Adipose tissue (tissue), 3 donors: ENCODE results near the gene EMX1. TPM values are rescaled to one million over a fixed set of nuclear protein-coding genes. Genes with fewer than 3 reads are reported as not detected.

Source experiments
- H3K27ac ChIP-seq: one replicate; pipeline ENCODE4 v1.5.1; 2013; ENCODE audit warnings: low read depth, low read length
- WGBS, 3 donors: extraction: QIAGEN DNeasy Blood & Tissue Kit; methylation state at CpG; one replicate each; pipeline ENCODE4 v1.1.7; 2013; 5-methylcytosine and 5-hydroxymethylcytosine counted together
- polyA plus RNA-seq, 3 donors: library from polyadenylated mRNA; stranded (reverse); fragments of 200-250 nt; gene quantifications; one replicate each; pipeline ENCODE4 v1.2.3, GENCODE V29; 2013
- donor health status: healthy with polysubstance abuse.
- donor health status: Bipolar disorder and iron deficiency.
- donor health status: healthy.

The EMX1 gene
- polyA plus RNA-seq, 3 donors: 0.10 to 0.45 (median 0.34) TPM

DNA sequence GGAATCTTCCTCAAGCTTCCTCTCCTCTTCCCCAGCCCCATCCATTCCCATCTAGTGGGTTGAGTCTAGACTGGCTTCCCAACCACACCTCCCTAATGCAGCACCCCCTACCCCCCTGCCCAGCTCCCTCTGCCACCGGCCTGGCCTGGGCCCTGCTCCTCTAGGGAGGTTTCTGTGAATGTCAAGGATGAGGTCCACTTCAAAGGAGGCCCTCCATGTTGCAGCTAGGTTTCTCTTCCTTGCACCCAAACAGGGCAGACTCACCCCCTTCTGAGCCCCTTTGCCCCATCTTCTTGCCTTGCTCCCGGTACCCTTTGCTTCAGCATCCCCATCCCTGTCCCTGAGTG, 18.3 kb downstream of the EMX1 start:
- no peak overlapping the region for H3K27ac ChIP-seq
- WGBS, 3 donors: 88 to 96% (median 93%) methylated on average over 2 of the region's 2 CpGs

- no peak overlapping the region for H3K27ac ChIP-seq
- 57 to 71% (median 59%) methylated on average over 19 of the region's 19 CpGs for WGBS, 3 donors
Observed at GRCh38 chr2:72936660-72937355, 19.5 kb downstream of the EMX1 start.

DNA sequence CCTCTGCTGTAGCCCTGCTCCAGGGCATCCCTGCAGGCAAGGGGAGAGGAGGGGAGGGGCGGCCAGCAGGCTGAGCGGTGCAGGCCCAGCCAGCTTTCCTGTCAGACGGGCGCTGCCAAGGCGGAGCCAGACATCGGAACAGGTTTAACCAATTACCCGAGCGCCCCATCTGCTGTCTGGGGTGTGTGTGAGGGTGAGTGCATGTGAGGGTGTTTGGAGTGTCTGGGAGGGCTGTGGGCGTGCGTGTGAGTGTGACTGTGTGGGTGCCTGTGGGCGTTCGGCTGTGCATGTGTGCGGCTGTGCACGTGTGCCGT, 20.0 kb downstream of the EMX1 start:
- WGBS, 3 donors: 71 to 86% (median 71%) methylated on average over 15 of the region's 15 CpGs

GRCh38 chr2:72938455-72938854, 21.1 kb downstream of the EMX1 start:
- 57 to 80% (median 78%) methylated on average over 4 to 5 of the region's 5 CpGs for WGBS, 3 donors
- no peak overlapping the region for H3K27ac ChIP-seq

More for the DNA sequence above, 20.0 kb downstream of the EMX1 start:
- no peak overlapping the region for H3K27ac ChIP-seq

- H3K27ac ChIP-seq: no peak overlapping the region
- WGBS, 3 donors: 82 to 89% (median 82%) methylated on average over 6 of the region's 6 CpGs
Observed at GRCh38 chr2:72940361-72940760, 23.0 kb downstream of the EMX1 start.

- 72 to 84% (median 76%) methylated on average over 6 of the region's 6 CpGs for WGBS, 3 donors
- no peak overlapping the region for H3K27ac ChIP-seq
Observed at GRCh38 chr2:72940786-72941185, 23.5 kb downstream of the EMX1 start.

DNA sequence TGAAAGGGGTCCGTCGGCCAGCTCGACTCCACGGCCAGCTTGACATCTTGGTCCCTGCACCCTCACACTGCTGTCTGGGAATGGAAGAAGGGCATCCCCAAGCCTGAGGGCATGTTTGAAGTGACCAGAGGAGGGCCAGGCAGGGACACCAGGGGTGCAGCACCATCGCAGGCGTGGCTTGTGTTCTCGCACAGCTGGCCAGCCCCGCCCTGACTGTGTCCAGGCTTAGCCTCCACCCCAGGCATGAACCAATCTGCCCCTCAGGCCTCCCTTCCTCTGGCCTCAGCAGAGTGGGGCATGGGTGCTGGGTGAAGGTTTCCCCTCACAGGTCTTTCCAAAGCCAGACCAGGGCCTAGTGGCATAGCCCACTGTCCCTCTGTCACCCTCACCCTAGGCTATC, 25.0 kb downstream of the EMX1 start:
- H3K27ac ChIP-seq: no peak overlapping the region
- 92 to 96% (median 94%) methylated on average over 7 to 8 of the region's 8 CpGs for WGBS, 3 donors

DNA sequence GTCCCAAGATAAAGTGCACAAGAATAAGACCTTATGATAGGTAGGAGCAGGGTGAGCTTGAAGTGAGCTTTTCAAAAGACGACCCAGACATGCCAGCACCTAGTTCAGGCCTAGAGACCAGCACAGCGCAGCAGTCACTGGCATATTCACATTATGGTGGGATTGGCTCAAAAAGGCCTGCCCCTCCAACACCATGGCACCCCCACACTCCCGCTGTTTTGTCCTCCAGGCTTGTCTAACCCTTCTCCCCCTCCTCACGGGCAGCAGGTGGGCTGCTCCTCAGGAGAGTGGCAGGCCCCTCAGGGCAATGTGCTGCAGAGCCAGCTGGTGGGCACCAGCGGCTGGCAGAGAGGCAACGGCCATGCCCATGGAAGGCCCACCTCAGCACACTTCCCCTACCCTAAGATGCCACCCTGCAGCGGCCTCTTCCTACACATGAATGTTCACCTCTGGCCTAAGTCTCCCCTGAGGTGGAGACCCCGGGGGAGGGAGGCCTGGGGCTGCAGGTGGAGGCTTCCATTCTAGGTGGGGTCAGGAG, 25.6 kb downstream of the EMX1 start:
- 95 to 98% (median 96%) methylated on average over 8 of the region's 8 CpGs for WGBS, 3 donors
- H3K27ac ChIP-seq: no peak overlapping the region

DNA sequence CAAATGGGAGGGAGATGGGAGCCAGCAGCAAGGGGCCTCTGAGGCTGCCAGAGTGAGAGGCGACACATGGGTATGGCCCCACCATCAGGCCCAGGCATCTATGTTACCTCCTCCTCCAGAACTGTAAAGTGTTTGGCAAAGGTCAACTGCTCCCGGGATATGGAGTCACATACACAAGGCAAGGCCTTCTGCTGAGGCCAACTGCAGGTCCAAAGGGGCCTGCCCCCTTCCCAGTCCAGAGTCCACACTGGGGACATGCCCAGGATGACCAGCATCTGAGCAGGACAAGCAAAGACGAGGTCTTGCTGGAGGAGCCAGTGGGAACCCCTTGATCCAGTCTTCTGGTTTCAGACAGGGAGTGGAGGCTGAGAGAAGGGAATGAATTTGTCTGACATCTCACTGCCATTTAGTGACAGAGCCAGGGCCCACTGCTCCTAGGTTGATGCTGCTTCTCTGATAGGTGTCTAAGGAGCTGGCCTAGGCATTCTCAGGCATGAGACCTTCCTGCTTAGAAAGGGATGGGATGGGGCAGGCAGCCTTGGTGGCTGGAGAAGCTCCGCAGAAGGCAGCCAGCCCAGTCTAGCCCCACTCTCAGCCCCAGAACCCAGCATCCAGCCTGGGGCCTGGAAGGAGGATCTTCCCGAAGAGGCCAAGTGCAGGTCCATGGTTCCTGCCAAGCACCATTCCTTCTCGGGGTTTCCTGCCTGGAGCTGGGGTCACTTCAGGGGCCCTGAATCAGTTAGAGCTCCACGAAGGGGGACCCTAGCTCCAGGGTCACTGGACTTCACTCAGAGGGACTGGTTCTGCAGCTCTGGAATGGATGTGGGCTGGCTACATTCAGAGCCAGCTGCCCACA, 26.4 kb downstream of the EMX1 start:
- WGBS, 3 donors: 78 to 95% (median 92%) methylated on average over 7 of the region's 7 CpGs

GRCh38 chr2:72944804-72945449, 27.6 kb downstream of the EMX1 start:
- 93 to 95% (median 94%) methylated on average over 15 to 16 of the region's 16 CpGs for WGBS, 3 donors

More for the DNA sequence above, 26.4 kb downstream of the EMX1 start:
- no peak overlapping the region for H3K27ac ChIP-seq

GRCh38 chr2:72945450-72946019, 28.2 kb downstream of the EMX1 start:
- H3K27ac ChIP-seq: no peak overlapping the region
- WGBS, 3 donors: 91 to 92% (median 92%) methylated on average over 9 of the region's 9 CpGs

More at GRCh38 chr2:72944804-72945449, 27.6 kb downstream of the EMX1 start:
- no peak overlapping the region for H3K27ac ChIP-seq

- no peak overlapping the region for H3K27ac ChIP-seq
- 88 to 93% (median 89%) methylated on average over 9 of the region's 9 CpGs for WGBS, 3 donors
Observed at GRCh38 chr2:72946466-72946865, 29.1 kb downstream of the EMX1 start.

DNA sequence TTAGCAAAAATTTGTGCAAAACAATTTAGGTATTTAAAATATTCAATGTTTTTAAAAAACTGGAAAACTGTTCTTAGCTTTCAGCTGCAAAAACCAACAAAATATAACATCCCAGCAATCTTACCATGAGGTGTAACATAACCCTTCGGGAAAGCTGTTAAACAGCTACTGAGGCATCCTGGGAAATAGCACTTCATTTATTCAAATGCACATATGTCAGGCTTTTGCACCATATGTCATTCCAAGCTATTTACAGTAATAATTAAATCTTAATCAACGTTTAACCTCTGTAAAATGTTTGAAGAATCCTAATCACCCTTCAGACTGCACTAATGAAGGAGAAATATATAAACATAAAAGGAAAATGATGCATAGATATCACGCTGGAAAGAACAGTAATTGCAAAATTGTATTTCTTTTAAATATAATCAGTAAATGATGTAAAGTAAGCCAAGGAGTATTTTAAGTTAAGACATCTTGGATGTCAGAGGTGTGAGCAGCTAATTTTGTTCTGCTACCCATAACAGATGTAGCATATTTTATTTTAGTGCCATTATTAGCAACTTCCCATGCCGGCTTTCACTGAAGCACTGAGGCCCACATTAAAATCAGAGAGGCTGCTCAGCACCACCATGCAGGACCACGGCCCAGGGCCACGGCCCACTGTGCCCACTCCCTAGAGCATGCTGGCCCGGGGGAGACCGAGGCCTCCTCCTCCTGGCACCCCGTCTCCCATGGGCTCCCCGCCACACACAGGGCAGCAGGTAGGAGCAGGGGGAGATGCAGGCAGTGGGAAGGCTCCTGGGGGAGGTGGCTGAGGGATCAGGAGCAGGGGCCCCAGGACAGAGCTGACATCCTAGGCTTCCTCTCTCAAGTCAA, 30.9 kb downstream of the EMX1 start:
- no peak overlapping the region for H3K27ac ChIP-seq
- 93 to 96% (median 95%) methylated on average over 10 of the region's 10 CpGs for WGBS, 3 donors

- WGBS, 3 donors: 95 to 98% (median 98%) methylated on average over 2 of the region's 2 CpGs
- no peak overlapping the region for H3K27ac ChIP-seq
Observed at GRCh38 chr2:72949045-72949444, 31.7 kb downstream of the EMX1 start.

GRCh38 chr2:72949642-72950041, 32.3 kb downstream of the EMX1 start:
- WGBS, 3 donors: 84 to 95% (median 94%) methylated on average over 4 of the region's 4 CpGs
- H3K27ac ChIP-seq: no peak overlapping the region

- 86 to 88% (median 87%) methylated on average over 9 to 13 of the region's 13 CpGs for WGBS, 3 donors
- H3K27ac ChIP-seq: no peak overlapping the region
Observed at GRCh38 chr2:72950558-72951255, 33.4 kb downstream of the EMX1 start.

DNA sequence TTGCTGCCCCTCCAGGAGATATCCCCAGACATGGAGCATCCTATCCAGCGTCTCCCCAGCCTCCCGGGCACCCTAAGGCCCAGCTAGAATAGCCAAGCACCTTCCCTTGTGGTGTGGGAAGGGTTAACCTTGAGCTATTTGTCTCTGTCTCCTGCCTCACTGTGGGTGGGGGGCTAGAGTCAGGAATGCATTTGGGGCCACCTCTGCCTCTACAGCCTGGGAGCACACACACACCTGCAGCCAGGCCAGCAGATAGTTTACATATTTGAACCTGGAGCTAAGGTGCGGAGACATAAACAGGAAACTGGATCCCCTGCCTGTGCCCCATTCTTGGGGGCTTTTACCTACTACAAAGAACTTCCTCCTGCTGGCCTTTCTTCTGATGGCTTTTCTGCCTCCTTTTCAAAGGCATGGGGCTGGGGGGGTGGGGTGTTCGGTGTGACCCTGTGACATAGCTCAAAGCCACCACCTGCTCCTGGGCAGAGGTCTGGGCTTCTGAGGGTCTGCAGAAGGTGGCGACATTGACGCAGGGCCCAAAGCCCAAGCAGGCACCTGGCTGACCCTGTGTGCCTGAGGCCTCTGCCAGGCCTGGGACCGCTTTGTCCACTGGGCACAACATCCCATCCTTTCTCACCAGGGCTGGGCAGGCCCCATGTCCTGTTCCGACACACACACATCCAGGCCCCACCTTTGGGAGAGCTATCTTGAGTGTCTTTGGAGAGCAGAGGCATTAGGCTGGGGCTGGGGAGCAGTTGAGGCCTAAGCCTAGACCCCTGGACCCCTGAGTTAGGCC, 34.2 kb downstream of the EMX1 start:
- H3K27ac ChIP-seq: no peak overlapping the region
- WGBS, 3 donors: 91 to 95% (median 93%) methylated on average over 8 of the region's 8 CpGs
